OCI-M2 (cell line): ENCODE measurements around the gene IL22RA1.

Source experiments
- DNase-seq: peaks from one replicate; lab custom pipeline; 2025; ENCODE audit not compliant: unreplicated experiment; lab: John Stamatoyannopoulos, UW

Gene IL22RA1

DNA sequence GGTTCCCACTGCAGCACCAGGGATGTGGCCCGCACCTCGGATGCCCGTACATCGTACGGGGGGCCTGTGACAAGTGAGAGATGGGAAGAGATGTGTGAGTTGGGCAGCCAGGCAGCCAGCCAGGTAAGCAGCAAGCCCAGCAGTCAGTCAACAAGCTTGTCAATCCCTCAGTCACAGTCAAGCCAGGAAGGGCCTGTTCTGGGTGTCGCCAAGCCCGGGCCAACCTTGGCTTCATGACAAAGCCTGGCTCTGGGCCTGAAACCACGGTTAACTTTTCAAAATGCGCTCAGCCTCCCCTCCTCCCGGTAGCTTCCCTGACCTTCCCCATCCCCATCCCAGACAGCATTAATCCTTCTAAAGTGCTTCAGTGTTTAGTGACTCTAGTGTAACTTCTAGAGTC, 62.8 kb downstream of the IL22RA1 start:
- no peak for DNase-seq

- DNase-seq, result no peak
These were observed 65.5 kb downstream of the IL22RA1 start for GRCh38 chr1:24077278-24077978.

GRCh38 chr1:24075946-24076345, 67.0 kb downstream of the IL22RA1 start:
- no peak for DNase-seq

GRCh38 chr1:24075590-24075854, 67.4 kb downstream of the IL22RA1 start:
- no peak for DNase-seq

DNA sequence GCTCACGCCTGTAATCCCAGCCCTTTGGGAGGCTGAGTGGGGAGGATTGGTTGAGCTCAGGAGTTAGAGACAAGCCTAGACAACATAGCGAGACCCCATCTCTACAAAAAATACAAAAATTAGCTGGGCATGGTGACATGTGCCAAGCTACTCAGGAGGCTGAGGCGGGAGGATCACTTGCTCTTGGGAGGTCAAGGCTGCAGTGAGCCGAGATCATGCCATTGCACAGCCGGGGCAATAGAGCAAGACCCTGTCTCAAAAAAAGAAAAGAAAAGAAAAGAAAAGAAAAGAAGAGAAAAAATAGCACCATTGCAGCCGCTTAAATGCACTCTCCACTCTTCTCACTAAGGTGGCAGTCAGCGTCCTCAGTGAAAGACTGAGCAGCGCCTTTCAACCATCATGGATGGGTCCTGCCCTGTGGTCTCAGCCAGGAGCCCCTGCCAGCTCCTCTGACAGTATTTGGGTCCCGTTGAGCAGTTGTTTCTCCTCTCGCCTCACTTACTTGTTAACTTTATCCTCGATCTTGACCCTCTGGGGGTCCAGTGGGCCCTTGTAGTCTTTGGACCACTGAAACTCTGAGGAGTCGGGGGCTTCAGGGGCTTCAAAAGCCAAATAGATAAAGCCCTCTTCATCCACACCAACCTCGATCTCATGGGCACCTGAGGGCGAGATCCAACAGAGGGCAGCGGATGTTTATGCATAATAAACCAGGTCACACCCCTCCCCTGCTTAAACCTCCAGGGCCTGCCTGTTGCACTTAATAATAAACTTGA, 67.9 kb downstream of the IL22RA1 start:
- no peak for DNase-seq

- no peak for DNase-seq
These were observed 68.7 kb downstream of the IL22RA1 start for GRCh38 chr1:24074196-24074595.

GRCh38 chr1:24071941-24072340, 71.0 kb downstream of the IL22RA1 start:
- no peak for DNase-seq

- peak; percentile 5 for DNase-seq
These were observed 72.0 kb downstream of the IL22RA1 start for GRCh38 chr1:24070821-24071393.

- DNase-seq, result no peak
These were observed 73.1 kb downstream of the IL22RA1 start for GRCh38 chr1:24069817-24070216.
